Uterus (tissue), 4 donors: ENCODE results near the gene DAB2IP. TPM values are rescaled to one million over a fixed set of nuclear protein-coding genes. Genes with fewer than 3 reads are reported as not detected.

Experiments
- total RNA-seq, 4 donors: library from RNA; depleted of rRNA in 3 of 4; stranded (reverse); fragments of >200 nt in 3 of 4; gene quantifications; one replicate each; pipeline versions ENCODE4 v1.1.0 to v1.2.4, GENCODE V29; 2014 to 2023
- donor health status: DM: yes; HTN: yes; CAD: no.

Gene DAB2IP
- total RNA-seq, 4 donors from 2014 or later: 22.0 to 139 (median 31.6) TPM

Other genes starting within 250 kb of the DAB2IP start
- 10 to 100 TPM in 1 of 4 donors, 1 to 10 TPM in 2, under 1 TPM in 1; 0.77 to 16.3 (median 6.0) TPM for gene GGTA1, start 151.8 kb upstream of the DAB2IP start, total RNA-seq